Gastrocnemius medialis (tissue), 4 donors: ENCODE measurements around the gene AFF1. TPM values are rescaled to one million over a fixed set of nuclear protein-coding genes. Genes with fewer than 3 reads are reported as not detected.

Experiments used
- ATAC-seq, 2 donors: fragments of 150-250 bp; one replicate each; pipeline ENCODE4 v1.9.1; 2016
- DNase-seq, 2 donors: peaks; one replicate each; pipeline ENCODE4 v3.0.0-alpha.2; 2019
- H3K27ac ChIP-seq, 4 donors: fragments of 200-600 bp; sonication (generic); 1 replicate in 1 of 4; 2 replicates in 3 of 4; pipeline ENCODE4 v1.5.1; 2016 to 2018; ENCODE audit warnings: mild to moderate bottlenecking in 2 of 4, moderate library complexity in 1 of 4
- H3K27me3 ChIP-seq, 3 donors: fragments of 200-600 bp; sonication (generic) in 2 of 3; 1 replicate in 1 of 3; 2 replicates in 2 of 3; pipeline versions ENCODE4 v1.5.1 to v1.6.0; 2016 to 2019; ENCODE audit warnings: mild to moderate bottlenecking in 1 of 3, moderate library complexity in 1 of 3
- H3K36me3 ChIP-seq, 2 donors: fragments of 200-600 bp; sonication (generic) in 1 of 2; one replicate each; pipeline ENCODE4 v1.5.1; 2017 to 2018
- H3K4me1 ChIP-seq, 2 donors: fragments of 200-600 bp; sonication (generic) in 1 of 2; one replicate each; pipeline ENCODE4 v1.5.1; 2016 to 2017; ENCODE audit warnings: mild to moderate bottlenecking in 2 of 2
- H3K4me3 ChIP-seq, 4 donors: fragments of 200-600 bp; sonication (generic) in 3 of 4; 1 replicate in 1 of 4; 2 replicates in 3 of 4; pipeline ENCODE4 v1.5.1; 2016 to 2019; ENCODE audit warnings: mild to moderate bottlenecking in 2 of 4
- H3K9me3 ChIP-seq, 3 donors: fragments of 200-600 bp; sonication (generic) in 2 of 3; 1 replicate in 1 of 3; 2 replicates in 2 of 3; pipeline ENCODE4 v1.5.1; 2016 to 2019
- POLR2A ChIP-seq, 2 donors: fragments of 450-650 bp; IDR thresholded peaks; one replicate each; pipeline ENCODE4 v1.6.1; 2017; ENCODE audit warnings: antibody characterized with exemption in 2 of 2, mild to moderate bottlenecking in 2 of 2, moderate library complexity in 2 of 2
- in situ Hi-C, 4 donors: fragments of 200-750 bp; cut with MboI; loops; one replicate each; pipeline versions ENCODE4 v1.15.0 to v1.8.0; 2017; ENCODE audit warnings: low sequenced_read_pairs in 4 of 4
- intact Hi-C: fragments of 100-400 bp; cut with DNase I; formaldehyde crosslinking; loops from one replicate; pipeline ENCODE4 v1.15.1; 2023; ENCODE audit warnings: low total_unique reads
- total RNA-seq, 4 donors: library from RNA; depleted of rRNA; stranded (reverse); fragments of >200 nt; gene quantifications; one replicate each; pipeline versions ENCODE4 v1.1.0 to v1.2.3, GENCODE V29; 2016
- TF ChIP-seq, protein P1 (sequence below), 5 experiments: fragments of 450-650 bp in 3 of 5; fragments of 200-600 bp in 2 of 5; sonication (generic) in 2 of 5; IDR thresholded peaks in 4 of 5; conservative IDR thresholded peaks in 1 of 5; 1 replicate in 4 of 5; 2 replicates in 1 of 5; pipeline ENCODE4 v1.5.1; 2016 to 2019; ENCODE audit warnings: antibody characterized with exemption in 5 of 5, mild to moderate bottlenecking in 3 of 5, moderate library complexity in 3 of 5

Gene AFF1
- total RNA-seq, 4 donors from 2014 or later, result 142 to 265 (median 197) TPM

DNA sequence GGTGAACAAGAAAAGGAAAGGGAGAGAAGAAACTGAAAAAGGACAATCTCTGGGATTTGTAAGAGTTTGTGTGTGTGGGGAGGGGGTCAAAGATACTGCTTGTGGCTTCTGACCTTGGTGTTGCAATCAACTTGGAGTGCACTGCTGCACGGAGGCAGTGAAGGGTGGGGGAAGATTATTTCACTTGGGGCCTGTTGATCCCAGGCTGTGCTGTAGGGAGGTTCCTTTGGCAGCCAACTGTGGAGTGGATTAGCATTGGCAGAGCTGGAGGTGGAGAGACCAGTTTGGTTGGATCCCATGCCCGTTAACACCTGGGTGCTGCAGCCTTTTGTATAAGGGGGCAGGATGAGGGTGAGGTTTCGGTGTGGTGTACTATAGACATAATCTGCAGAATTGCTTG, 38.2 kb downstream of the AFF1 start:
- Histone ChIP-seq H3K4me1 (peaks cover 26 to 28% of the 10 kb centered on the region in 2 donors), H3K9me3 (no peaks in the 10 kb centered on the region), H3K27me3 (no peaks in the 10 kb centered on the region), H3K36me3 (peaks cover 0 to 4% of the 10 kb centered on the region in 2 donors), H3K27ac (no peak overlapping the region), H3K4me3 (no peak overlapping the region)
- ATAC-seq, result no peak
- in situ Hi-C loops (no loop called here), intact Hi-C loops (no loop called here)
- DNase-seq, result no peak
- TF ChIP-seq, protein P1, sequence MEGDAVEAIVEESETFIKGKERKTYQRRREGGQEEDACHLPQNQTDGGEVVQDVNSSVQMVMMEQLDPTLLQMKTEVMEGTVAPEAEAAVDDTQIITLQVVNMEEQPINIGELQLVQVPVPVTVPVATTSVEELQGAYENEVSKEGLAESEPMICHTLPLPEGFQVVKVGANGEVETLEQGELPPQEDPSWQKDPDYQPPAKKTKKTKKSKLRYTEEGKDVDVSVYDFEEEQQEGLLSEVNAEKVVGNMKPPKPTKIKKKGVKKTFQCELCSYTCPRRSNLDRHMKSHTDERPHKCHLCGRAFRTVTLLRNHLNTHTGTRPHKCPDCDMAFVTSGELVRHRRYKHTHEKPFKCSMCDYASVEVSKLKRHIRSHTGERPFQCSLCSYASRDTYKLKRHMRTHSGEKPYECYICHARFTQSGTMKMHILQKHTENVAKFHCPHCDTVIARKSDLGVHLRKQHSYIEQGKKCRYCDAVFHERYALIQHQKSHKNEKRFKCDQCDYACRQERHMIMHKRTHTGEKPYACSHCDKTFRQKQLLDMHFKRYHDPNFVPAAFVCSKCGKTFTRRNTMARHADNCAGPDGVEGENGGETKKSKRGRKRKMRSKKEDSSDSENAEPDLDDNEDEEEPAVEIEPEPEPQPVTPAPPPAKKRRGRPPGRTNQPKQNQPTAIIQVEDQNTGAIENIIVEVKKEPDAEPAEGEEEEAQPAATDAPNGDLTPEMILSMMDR (IDR thresholded peaks at IDR 0.05 in 4 of 5, conservative IDR thresholded peaks at IDR 0.05 in 1 of 5), result no peak
- no peak for TF ChIP-seq POLR2A (IDR thresholded peaks at IDR 0.05)

DNA sequence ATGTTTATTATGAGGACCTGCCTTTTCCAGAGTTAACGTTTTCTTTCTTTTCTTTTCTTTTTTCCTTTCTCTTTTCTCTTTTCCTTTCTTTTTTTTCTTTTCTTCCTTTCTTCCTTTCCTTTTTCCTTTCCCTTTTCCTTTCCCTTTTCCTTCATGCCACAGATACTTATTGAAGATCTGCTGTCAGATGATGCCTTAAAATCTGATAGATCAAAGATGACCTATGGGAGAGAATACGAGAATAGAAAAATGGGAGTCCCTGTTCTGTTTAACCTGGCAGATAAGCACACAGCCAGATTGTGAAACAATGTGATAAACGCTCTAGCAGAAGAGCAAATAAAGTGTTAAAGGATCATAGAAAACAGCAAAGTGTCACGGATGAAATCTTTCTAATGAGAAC, 38.9 kb downstream of the AFF1 start:
- no peaks in the 10 kb centered on the region for H3K9me3 ChIP-seq
- in situ Hi-C loops (no loop called here), intact Hi-C loops (no loop called here)
- no peaks in the 10 kb centered on the region for H3K27me3 ChIP-seq
- H3K4me3 ChIP-seq, result no peak overlapping the region
- ATAC-seq, result no peak
- H3K4me1 ChIP-seq, result peaks cover 23 to 24% of the 10 kb centered on the region in 2 donors
- TF ChIP-seq POLR2A (IDR thresholded peaks at IDR 0.05), result no peak
- peaks cover 0 to 4% of the 10 kb centered on the region in 2 donors for H3K36me3 ChIP-seq
- DNase-seq, result no peak
- no peak overlapping the region for H3K27ac ChIP-seq

DNA sequence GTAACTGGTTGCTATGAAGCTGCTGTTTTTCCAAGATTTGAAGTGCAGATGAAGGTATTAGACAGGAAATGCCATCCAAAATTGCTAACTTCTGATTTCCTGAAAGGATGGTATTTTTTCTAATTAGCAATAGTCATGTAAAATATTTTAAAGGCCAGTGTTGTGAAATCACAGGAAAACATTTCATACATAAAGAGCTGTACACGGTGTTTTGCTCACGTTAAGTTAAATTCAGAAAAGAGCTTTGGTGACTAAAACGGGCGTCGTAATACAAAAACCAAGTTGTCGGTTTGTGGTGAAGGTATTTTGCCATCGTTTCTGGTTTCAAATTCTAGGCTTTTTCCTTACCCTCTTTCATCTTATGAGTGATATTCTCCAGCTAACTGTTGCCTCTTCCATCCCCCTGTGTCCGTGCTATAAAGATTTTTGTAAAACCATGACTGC, 39.8 kb downstream of the AFF1 start:
- TF ChIP-seq, protein P1 (IDR thresholded peaks at IDR 0.05 in 4 of 5, conservative IDR thresholded peaks at IDR 0.05 in 1 of 5), result no peak
- Histone ChIP-seq H3K27me3 (no peaks in the 10 kb centered on the region), H3K36me3 (peaks cover 0 to 4% of the 10 kb centered on the region in 2 donors), H3K9me3 (no peaks in the 10 kb centered on the region), H3K4me1 (peaks cover 23 to 24% of the 10 kb centered on the region in 2 donors), H3K4me3 (no peak overlapping the region), H3K27ac (no peak overlapping the region)
- DNase-seq, result no peak
- intact Hi-C loops, result no loop called here
- in situ Hi-C loops, result no loop called here
- no peak for ATAC-seq

DNA sequence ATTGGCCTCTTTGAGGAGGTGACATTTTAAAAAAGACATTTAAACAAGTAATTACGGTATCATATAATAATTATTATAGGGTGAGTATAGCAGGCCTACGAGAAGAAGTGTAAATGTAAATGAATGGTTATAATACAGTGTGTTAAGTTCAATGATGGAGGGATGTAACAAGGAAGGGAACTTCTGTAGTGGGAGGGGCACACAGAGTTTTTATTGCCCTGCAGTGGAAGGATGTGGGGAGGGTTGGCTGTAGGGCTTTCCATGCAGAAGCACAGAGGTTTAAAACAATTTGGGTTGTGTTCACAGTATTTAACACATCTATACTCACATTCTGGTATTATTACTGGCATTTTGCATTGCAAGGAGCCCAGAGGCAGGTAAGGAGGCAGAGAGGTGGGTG, 41.1 kb downstream of the AFF1 start:
- H3K4me3 ChIP-seq, result no peak overlapping the region
- no peaks in the 10 kb centered on the region for H3K9me3 ChIP-seq
- no peaks in the 10 kb centered on the region for H3K36me3 ChIP-seq
- DNase-seq (no peak), ATAC-seq (no peak)
- no peak overlapping the region for H3K27ac ChIP-seq
- in situ Hi-C loops, result no loop called here
- peaks cover 16 to 17% of the 10 kb centered on the region in 2 donors for H3K4me1 ChIP-seq
- H3K27me3 ChIP-seq, result no peaks in the 10 kb centered on the region
- intact Hi-C loops, result no loop called here
- TF ChIP-seq, protein P1 (IDR thresholded peaks at IDR 0.05 in 4 of 5, conservative IDR thresholded peaks at IDR 0.05 in 1 of 5), result no peak
- no peak for TF ChIP-seq POLR2A (IDR thresholded peaks at IDR 0.05)

DNA sequence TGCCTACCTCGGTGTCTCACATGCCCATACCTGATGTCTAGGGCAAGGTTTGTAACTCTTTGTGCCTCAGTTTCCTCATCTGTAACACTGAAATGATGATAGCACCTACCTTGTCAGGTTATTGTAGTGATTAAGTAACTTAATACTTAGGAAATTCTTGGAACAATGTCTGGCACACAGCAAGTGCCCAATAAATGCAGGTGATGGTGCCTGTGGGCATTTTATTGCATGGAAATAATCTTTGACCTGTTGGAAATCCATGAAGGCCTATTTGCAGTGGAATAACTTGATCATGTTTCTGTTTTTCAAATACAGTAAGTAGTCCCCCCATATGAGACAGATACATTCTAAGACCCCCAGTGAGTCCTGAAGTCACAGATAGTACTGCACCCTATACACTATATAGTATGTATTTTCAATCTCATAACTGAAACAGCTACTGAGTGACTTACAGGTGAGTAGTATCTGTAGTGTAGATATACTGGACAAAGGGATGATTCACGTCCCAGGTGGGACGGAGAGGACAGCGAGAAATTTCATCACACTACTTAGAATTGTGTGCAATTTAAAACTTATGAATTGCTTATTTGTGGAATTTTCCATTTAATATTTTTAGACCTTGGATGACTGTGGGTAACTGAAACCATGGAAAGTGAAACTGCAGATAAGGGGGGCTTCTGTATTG, 42.1 kb downstream of the AFF1 start:
- no peak for DNase-seq
- Histone ChIP-seq H3K27me3 (no peaks in the 10 kb centered on the region), H3K27ac (no peak overlapping the region), H3K4me1 (peaks cover 14 to 18% of the 10 kb centered on the region in 2 donors), H3K36me3 (no peaks in the 10 kb centered on the region), H3K9me3 (no peaks in the 10 kb centered on the region), H3K4me3 (no peak overlapping the region)
- intact Hi-C loops, result no loop called here
- no peak for ATAC-seq
- TF ChIP-seq, protein P1 (IDR thresholded peaks at IDR 0.05 in 4 of 5, conservative IDR thresholded peaks at IDR 0.05 in 1 of 5), result no peak
- no peak for TF ChIP-seq POLR2A (IDR thresholded peaks at IDR 0.05)
- in situ Hi-C loops, result no loop called here
